Nephron progenitor cell (in vitro differentiated cells): ENCODE data around the gene NUTM1.
"Not testable (repeated sequence)": the region's sequence is repeated elsewhere in the genome, so short reads cannot be mapped to it uniquely, and the experiment has no call there.

ENCODE experiments used
- DNase-seq: peaks from one replicate; pipeline ENCODE4 v3.0.0; 2021
- H3K27ac Mint-ChIP-seq: 2 replicates; pipeline ENCODE4 v1.8.0; 2021; ENCODE audit warnings: mild to moderate bottlenecking, moderate library complexity, mixed read lengths
- H3K27me3 Mint-ChIP-seq: 2 replicates; pipeline ENCODE4 v1.8.0; 2021; ENCODE audit warnings: mild to moderate bottlenecking, low read depth, mixed read lengths; ENCODE audit not compliant: poor library complexity
- H3K36me3 Mint-ChIP-seq: 2 replicates; pipeline ENCODE4 v1.8.0; 2021; ENCODE audit warnings: low read depth, mixed read lengths
- H3K4me1 Mint-ChIP-seq: 2 replicates; pipeline ENCODE4 v1.8.0; 2021; ENCODE audit warnings: mixed read lengths
- H3K4me3 Mint-ChIP-seq: 2 replicates; pipeline ENCODE4 v1.8.0; 2021; ENCODE audit warnings: mild to moderate bottlenecking, moderate library complexity, mixed read lengths
- H3K9me3 Mint-ChIP-seq: 2 replicates; pipeline ENCODE4 v1.8.0; 2021; ENCODE audit warnings: mild to moderate bottlenecking, moderate library complexity, mixed read lengths
- TF ChIP-seq, protein P1 (sequence below): fragments of 200-600 bp; sonication (generic); IDR thresholded peaks from 2 replicates; pipeline ENCODE4 v1.5.0; 2021; ENCODE audit warnings: antibody characterized with exemption

NUTM1 gene

GRCh38 chr15:34367101-34368081 is 24.3 kb downstream of the NUTM1 start, which contains the start of gene LPCAT4:
TSS of gene LPCAT4 (minus strand) at chr15:34367196. CDS start at chr15:34367100, 96 bp downstream.
- H3K4me1 Mint-ChIP-seq: peaks cover 46% of the 10 kb centered on the region
- H3K27ac Mint-ChIP-seq: peak within 1 kb of the TSS; percentile 98
- DNase-seq: peak; percentile 82
- peak within 1 kb of the TSS; percentile 95 for H3K4me3 Mint-ChIP-seq
- H3K36me3 Mint-ChIP-seq: peaks cover 13% of the 10 kb centered on the region
- peaks cover 5% of the 10 kb centered on the region for H3K9me3 Mint-ChIP-seq
- no peaks in the 10 kb centered on the region for H3K27me3 Mint-ChIP-seq
- TF ChIP-seq, protein P1, sequence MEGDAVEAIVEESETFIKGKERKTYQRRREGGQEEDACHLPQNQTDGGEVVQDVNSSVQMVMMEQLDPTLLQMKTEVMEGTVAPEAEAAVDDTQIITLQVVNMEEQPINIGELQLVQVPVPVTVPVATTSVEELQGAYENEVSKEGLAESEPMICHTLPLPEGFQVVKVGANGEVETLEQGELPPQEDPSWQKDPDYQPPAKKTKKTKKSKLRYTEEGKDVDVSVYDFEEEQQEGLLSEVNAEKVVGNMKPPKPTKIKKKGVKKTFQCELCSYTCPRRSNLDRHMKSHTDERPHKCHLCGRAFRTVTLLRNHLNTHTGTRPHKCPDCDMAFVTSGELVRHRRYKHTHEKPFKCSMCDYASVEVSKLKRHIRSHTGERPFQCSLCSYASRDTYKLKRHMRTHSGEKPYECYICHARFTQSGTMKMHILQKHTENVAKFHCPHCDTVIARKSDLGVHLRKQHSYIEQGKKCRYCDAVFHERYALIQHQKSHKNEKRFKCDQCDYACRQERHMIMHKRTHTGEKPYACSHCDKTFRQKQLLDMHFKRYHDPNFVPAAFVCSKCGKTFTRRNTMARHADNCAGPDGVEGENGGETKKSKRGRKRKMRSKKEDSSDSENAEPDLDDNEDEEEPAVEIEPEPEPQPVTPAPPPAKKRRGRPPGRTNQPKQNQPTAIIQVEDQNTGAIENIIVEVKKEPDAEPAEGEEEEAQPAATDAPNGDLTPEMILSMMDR: peak; percentile 81

- DNase-seq: no peak
- Mint-ChIP-seq H3K27me3 (peaks cover 3% of the 10 kb centered on the region), H3K27ac (no peak overlapping the region), H3K9me3 (peaks cover 13% of the 10 kb centered on the region), H3K4me1 (peaks cover 34% of the 10 kb centered on the region), H3K36me3 (peaks cover 5% of the 10 kb centered on the region), H3K4me3 (no peak overlapping the region)
- TF ChIP-seq, protein P1: no peak
These were observed 27.0 kb downstream of the NUTM1 start for GRCh38 chr15:34370129-34370528.

GRCh38 chr15:34370643-34371042 is 27.5 kb downstream of the NUTM1 start:
- H3K4me3 Mint-ChIP-seq: no peak overlapping the region
- TF ChIP-seq, protein P1: no peak
- H3K4me1 Mint-ChIP-seq: peaks cover 29% of the 10 kb centered on the region
- H3K27me3 Mint-ChIP-seq: peaks cover 3% of the 10 kb centered on the region
- H3K36me3 Mint-ChIP-seq: peaks cover 5% of the 10 kb centered on the region
- no peak overlapping the region for H3K27ac Mint-ChIP-seq
- peaks cover 15% of the 10 kb centered on the region for H3K9me3 Mint-ChIP-seq
- DNase-seq: no peak

DNA sequence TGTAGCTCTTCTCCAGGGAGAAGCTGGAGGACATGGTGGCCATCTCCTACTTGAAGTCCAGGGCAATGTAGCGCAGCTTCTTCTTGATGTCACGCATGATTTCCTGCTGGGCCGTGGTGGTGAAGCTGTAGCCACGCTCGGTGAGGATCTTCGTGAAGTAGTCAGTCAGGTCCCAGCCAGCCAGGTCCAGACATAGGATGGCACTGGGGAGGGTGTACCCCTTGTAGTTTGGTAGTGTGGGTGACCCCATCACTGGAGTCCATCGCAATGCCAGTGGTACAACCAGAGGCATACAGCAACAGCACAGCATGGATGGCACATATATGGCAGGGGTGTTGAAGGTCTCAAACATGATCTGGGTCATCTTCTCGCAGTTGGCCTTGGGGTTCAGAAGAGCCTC is 30.8 kb downstream of the NUTM1 start:
- peaks cover 18% of the 10 kb centered on the region for H3K9me3 Mint-ChIP-seq
- H3K36me3 Mint-ChIP-seq: peaks cover 5% of the 10 kb centered on the region
- H3K4me1 Mint-ChIP-seq: peaks cover 8% of the 10 kb centered on the region
- TF ChIP-seq, protein P1: no peak
- H3K4me3 Mint-ChIP-seq: no peak overlapping the region
- H3K27me3 Mint-ChIP-seq: peaks cover 3% of the 10 kb centered on the region
- H3K27ac Mint-ChIP-seq: no peak overlapping the region
- no peak for DNase-seq

DNA sequence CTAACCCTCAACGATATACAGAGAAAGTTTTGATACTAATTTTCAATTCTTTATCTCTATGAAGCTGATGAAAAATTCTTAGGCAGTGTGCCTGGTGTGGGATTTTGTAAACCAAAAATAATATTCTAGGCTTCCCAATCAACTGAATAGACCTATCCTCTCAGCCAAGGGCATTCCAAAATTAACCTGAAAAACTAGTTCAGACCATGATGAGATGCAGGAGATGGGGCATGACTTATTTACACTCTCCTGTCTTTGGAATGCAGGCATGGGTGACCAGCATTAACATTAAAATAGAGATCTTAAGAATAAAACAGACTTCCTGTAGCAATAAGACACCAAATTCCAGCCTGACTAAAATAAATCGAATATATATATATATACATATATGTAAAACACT is 31.7 kb downstream of the NUTM1 start:
- peaks cover 5% of the 10 kb centered on the region for H3K36me3 Mint-ChIP-seq
- no peak overlapping the region for H3K27ac Mint-ChIP-seq
- peaks cover 18% of the 10 kb centered on the region for H3K9me3 Mint-ChIP-seq
- DNase-seq: no peak
- TF ChIP-seq, protein P1: no peak
- H3K4me1 Mint-ChIP-seq: peaks cover 8% of the 10 kb centered on the region
- no peak overlapping the region for H3K4me3 Mint-ChIP-seq
- peaks cover 3% of the 10 kb centered on the region for H3K27me3 Mint-ChIP-seq

DNA sequence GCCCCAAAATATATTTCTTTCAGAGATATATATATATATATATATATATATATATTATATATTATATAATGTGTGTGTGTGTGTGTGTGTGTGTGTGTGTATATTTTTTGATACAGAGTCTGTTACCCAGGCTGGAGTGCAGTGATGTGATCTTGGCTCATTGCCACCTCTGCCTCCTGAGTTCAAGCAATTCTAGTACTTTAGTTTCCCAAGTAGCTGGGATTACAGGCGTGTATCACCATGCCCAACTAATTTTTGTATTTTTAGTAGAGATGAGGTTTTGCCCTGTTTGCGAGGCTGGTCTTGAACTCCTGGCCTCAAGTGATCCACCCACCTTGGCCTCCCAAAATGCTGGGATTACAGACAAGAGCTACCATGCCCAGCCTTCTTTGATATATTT is 32.4 kb downstream of the NUTM1 start:
- H3K4me1 Mint-ChIP-seq, H3K27me3 Mint-ChIP-seq: not testable (repeated sequence)

More for the DNA sequence above, 32.4 kb downstream of the NUTM1 start:
- not testable (repeated sequence) for H3K4me3 Mint-ChIP-seq, DNase-seq, H3K27ac Mint-ChIP-seq, H3K36me3 Mint-ChIP-seq
- peaks cover 18% of the 10 kb centered on the region for H3K9me3 Mint-ChIP-seq
